ENCODE data around the gene SSH2.

GRCh38 chr17:29836643-29837042 is 93.4 kb downstream of the SSH2 start:
- TF ChIP-seq, protein P1, sequence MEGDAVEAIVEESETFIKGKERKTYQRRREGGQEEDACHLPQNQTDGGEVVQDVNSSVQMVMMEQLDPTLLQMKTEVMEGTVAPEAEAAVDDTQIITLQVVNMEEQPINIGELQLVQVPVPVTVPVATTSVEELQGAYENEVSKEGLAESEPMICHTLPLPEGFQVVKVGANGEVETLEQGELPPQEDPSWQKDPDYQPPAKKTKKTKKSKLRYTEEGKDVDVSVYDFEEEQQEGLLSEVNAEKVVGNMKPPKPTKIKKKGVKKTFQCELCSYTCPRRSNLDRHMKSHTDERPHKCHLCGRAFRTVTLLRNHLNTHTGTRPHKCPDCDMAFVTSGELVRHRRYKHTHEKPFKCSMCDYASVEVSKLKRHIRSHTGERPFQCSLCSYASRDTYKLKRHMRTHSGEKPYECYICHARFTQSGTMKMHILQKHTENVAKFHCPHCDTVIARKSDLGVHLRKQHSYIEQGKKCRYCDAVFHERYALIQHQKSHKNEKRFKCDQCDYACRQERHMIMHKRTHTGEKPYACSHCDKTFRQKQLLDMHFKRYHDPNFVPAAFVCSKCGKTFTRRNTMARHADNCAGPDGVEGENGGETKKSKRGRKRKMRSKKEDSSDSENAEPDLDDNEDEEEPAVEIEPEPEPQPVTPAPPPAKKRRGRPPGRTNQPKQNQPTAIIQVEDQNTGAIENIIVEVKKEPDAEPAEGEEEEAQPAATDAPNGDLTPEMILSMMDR (IDR thresholded peaks at IDR 0.05): no peak
- TF ChIP-seq EZH2 (IDR thresholded peaks at IDR 0.05; ENCODE audit: borderline replicate concordance, insufficient read depth, low read depth, low read length, poor library complexity, severe bottlenecking): no peak

All from B cell (primary cell).